ENCODE results near the gene RBBP5.

GRCh38 chr1:205072286-205072685 lies 49.5 kb downstream of the RBBP5 start:
- no peak for TF ChIP-seq CTCF (IDR thresholded peaks at IDR 0.05)
- no peak for TF ChIP-seq POLR2A (IDR thresholded peaks at IDR 0.05)
- TF ChIP-seq POLR2AphosphoS5 (IDR thresholded peaks at IDR 0.05), result no peak
